BE2C (cell line): ENCODE results near the gene RARA.

Experiments used
- DNase-seq: peaks from one replicate; pipeline ENCODE4 v3.0.0-alpha.2; 2020
- H3K27me3 ChIP-seq: fragments of 250-450 bp; sonication (Bioruptor Pico); 2 replicates; pipeline ENCODE4 v1.5.1; 2020; ENCODE audit warnings: mild to moderate bottlenecking
- H3K36me3 ChIP-seq: fragments of 250-450 bp; sonication (Bioruptor Pico); 2 replicates; pipeline ENCODE4 v1.5.1; 2020; ENCODE audit warnings: mild to moderate bottlenecking
- H3K4me1 ChIP-seq: fragments of 250-450 bp; sonication (Bioruptor Pico); 2 replicates; pipeline ENCODE4 v1.5.1; 2020
- H3K4me3 ChIP-seq: 2 replicates; pipeline ENCODE4 v1.5.1; 2011; ENCODE audit warnings: low read depth, low read length
- H3K9me3 ChIP-seq: fragments of 250-450 bp; sonication (Bioruptor Pico); 2 replicates; pipeline ENCODE4 v1.5.1; 2020
- CTCF ChIP-seq: IDR thresholded peaks from 2 replicates; pipeline ENCODE4 v1.5.1; 2012; ENCODE audit warnings: mild to moderate bottlenecking, low read depth, low read length

RARA gene

GRCh38 chr17:40323391-40324381, 14.7 kb downstream of the RARA start:
- Histone ChIP-seq H3K36me3 (peaks cover 7% of the 10 kb centered on the region), H3K4me3 (no peak overlapping the region; the same call in 1 of the 2 replicates), H3K4me1 (peaks cover 45% of the 10 kb centered on the region), H3K9me3 (no peaks in the 10 kb centered on the region), H3K27me3 (no peaks in the 10 kb centered on the region)
- no peak for DNase-seq
- TF ChIP-seq CTCF: no peak

GRCh38 chr17:40325156-40326013, 16.4 kb downstream of the RARA start:
- H3K36me3 ChIP-seq: peaks cover 10% of the 10 kb centered on the region
- no peaks in the 10 kb centered on the region for H3K27me3 ChIP-seq
- TF ChIP-seq CTCF: no peak
- H3K9me3 ChIP-seq: no peaks in the 10 kb centered on the region
- H3K4me1 ChIP-seq: peaks cover 49% of the 10 kb centered on the region
- H3K4me3 ChIP-seq: no peak overlapping the region
- DNase-seq: no peak

GRCh38 chr17:40326014-40326831, 17.2 kb downstream of the RARA start:
- Histone ChIP-seq H3K36me3 (peaks cover 18% of the 10 kb centered on the region), H3K9me3 (no peaks in the 10 kb centered on the region), H3K27me3 (no peaks in the 10 kb centered on the region), H3K4me3 (no peak overlapping the region), H3K4me1 (peaks cover 50% of the 10 kb centered on the region)
- TF ChIP-seq CTCF: no peak
- no peak for DNase-seq

DNA sequence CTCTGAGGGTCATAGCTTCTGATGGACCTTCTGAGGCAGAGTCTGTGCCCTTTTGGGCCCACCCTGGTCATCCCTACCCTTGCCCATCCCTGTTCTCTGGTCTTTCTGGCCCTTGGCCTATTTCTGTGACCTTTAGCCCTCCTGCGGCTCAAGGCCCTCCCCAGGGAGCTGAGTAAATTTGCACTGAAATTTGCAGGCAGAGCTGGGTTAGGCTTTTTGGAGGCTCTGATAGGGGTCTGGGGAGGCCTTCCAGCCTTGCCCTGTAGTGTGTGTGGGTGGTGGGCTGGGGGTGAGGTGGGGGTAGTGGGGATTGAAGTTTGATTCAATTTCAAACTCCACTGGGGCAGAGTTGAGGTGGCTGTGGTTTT, 17.8 kb downstream of the RARA start:
- Histone ChIP-seq H3K36me3 (peaks cover 24% of the 10 kb centered on the region), H3K4me1 (peaks cover 50% of the 10 kb centered on the region), H3K9me3 (no peaks in the 10 kb centered on the region), H3K27me3 (no peaks in the 10 kb centered on the region), H3K4me3 (no peak overlapping the region)
- DNase-seq: no peak
- no peak for TF ChIP-seq CTCF

GRCh38 chr17:40327244-40327729, 18.3 kb downstream of the RARA start:
- Histone ChIP-seq H3K9me3 (no peaks in the 10 kb centered on the region), H3K27me3 (no peaks in the 10 kb centered on the region), H3K36me3 (peaks cover 26% of the 10 kb centered on the region), H3K4me3 (no peak overlapping the region), H3K4me1 (peaks cover 48% of the 10 kb centered on the region)
- no peak for DNase-seq
- TF ChIP-seq CTCF: no peak
